Bronchial smooth muscle cell (primary cell): ENCODE results near the gene PCDHB9. TPM values are rescaled to one million over a fixed set of nuclear protein-coding genes. Genes with fewer than 3 reads are reported as not detected.

Experiments used
- total RNA-seq: library from RNA; depleted of rRNA; stranded (reverse); fragments of >200 nt; gene quantifications from 2 replicates; pipeline ENCODE4 v1.2.1, GENCODE V29; 2014

PCDHB9 gene
- 0.16 and 0.69 TPM in 2 replicates for total RNA-seq

GRCh38 chr5:141186897-141187512 lies at the start of gene PCDHB9:
PCDHB9 (plus strand) TSS chr5:141187161; CDS start chr5:141187319, 158 bp downstream.

GRCh38 chr5:141149812-141150211 lies 37.1 kb upstream of the PCDHB9 start, which contains the start of gene PCDHB6:
PCDHB6 (plus strand) TSS chr5:141150057; CDS start chr5:141150258, 201 bp downstream.

GRCh38 chr5:141172381-141173204 lies 14.4 kb upstream of the PCDHB9 start, which contains the start of gene PCDHB7:
PCDHB7 (plus strand) TSS chr5:141172644; CDS start chr5:141172836, 192 bp downstream.

GRCh38 chr5:141177577-141178191 lies 9.3 kb upstream of the PCDHB9 start, which contains the start of gene PCDHB8:
PCDHB8 (plus strand) TSS chr5:141177790; CDS start chr5:141178035, 245 bp downstream.

GRCh38 chr5:141182248-141182647 lies 4.7 kb upstream of the PCDHB9 start, which contains the start of gene PCDHB16:
PCDHB16 (plus strand) TSS chr5:141182387; CDS start chr5:141182560, 173 bp downstream.

DNA sequence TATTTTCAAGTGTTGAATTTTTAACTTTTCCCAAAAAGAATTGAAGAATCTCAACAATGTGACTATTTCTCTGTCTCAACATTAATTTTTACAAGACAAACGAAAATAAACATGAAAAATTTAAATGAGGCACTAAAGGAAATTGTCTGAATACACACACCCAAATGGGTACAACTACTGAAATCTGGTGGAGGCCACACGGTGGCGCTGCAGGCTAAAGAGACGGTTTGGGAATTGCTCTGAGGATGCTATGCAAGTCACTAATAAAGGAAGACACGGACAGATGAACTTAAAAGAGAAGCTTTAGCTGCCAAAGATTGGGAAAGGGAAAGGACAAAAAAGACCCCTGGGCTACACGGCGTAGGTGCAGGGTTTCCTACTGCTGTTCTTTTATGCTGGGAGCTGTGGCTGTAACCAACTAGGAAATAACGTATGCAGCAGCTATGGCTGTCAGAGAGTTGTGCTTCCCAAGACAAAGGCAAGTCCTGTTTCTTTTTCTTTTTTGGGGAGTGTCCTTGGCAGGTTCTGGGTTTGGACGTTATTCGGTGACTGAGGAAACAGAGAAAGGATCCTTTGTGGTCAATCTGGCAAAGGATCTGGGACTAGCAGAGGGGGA lies 5.3 kb downstream of the PCDHB9 start, which contains the start of gene PCDHB10:
PCDHB10 (plus strand) TSS at position 244 of the 616 bp plus-strand sequence; CDS start at position 444, 200 bp downstream.

GRCh38 chr5:141199359-141200235 lies 12.6 kb downstream of the PCDHB9 start, which contains the start of gene PCDHB11:
PCDHB11 (plus strand) TSS chr5:141199627; CDS start chr5:141199775, 148 bp downstream.

DNA sequence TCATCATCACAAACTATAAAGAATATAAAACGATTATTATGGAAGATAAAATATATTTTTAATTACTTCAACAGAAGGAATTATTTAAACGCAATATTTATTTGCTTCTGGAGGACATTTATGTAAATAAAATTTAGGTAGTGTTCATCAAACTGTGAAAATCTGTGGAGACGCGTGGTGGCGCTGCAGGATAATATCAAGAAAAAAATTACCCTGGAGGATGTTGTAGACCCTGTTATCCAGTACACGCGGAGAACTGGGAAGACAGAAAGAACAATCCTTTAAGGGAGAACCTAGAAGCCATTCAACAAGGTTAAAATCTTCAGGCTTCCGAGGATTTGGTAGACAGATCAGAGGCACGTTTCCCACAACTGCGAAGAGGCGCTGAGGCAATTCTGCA lies 21.5 kb downstream of the PCDHB9 start, which contains the start of gene PCDHB12:
PCDHB12 (plus strand) TSS at position 242 of the 400 bp plus-strand sequence. CDS start 189 bp downstream, outside the sequence.

DNA sequence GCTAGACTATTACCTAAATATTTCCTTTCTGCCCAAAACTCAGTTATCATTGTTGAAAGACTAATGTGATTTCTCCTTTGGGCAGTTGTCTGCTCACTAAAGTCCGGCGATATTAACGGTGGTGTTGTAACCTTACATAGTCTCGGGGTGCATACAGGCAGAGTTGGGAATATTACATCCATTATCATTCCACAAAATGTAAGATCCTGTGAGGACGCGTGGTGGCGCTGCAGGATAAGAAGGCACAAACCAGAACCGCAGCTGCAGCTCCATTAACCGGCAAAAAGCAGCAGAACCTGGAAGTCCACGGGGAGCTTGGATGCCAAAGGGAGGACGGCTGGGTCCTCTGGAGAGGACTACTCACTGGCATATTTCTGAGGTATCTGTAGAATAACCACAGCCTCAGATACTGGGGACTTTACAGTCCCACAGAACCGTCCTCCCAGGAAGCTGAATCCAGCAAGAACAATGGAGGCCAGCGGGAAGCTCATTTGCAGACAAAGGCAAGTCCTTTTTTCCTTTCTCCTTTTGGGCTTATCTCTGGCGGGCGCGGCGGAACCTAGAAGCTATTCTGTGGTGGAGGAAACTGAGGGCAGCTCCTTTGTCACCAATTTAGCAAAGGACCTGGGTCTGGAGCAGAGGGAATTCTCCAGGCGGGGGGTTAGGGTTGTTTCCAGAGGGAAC lies 26.8 kb downstream of the PCDHB9 start, which contains the start of gene PCDHB13:
PCDHB13 (plus strand) TSS at position 264 of the 684 bp plus-strand sequence; CDS start at position 469, 205 bp downstream.

DNA sequence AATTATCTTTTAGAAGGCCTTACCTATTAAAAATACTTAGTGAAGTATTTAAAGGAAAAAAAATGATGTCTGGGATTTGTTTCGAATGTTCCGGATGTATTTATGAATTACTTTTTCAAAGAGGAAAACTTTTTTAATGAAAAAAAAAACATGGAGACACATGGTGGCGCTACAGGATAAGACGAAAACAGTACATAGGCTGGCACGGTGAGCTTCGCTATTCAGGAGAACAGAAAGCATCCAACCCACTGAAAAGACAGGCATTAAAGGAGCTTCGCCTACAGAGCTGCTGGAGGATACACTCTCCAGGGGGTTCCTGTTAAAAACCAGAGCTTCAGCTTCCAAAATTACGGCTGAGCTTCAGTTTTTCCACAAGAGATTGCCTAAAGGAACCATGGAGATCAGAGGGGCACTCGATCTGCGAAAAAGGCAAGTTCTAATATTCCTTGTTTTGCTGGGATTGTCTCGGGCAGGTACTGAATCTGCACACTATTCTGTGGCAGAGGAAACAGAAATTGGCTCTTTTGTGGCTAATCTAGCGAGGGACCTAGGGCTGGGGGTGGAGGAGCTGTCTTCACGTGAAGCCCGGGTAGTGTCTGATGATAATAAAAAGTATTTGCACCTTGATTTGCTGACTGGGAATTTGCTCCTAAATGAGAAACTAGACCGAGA lies 36.3 kb downstream of the PCDHB9 start, which contains the start of gene PCDHB14:
PCDHB14 (plus strand) TSS at position 232 of the 672 bp plus-strand sequence; CDS start at position 395, 163 bp downstream.

Other genes starting within 250 kb of the PCDHB9 start
- gene PCDHAC2, start 220.7 kb upstream of the PCDHB9 start, total RNA-seq: under 0.01 and 0.09 TPM in 2 replicates
- not detected in 2 replicates for gene PCDHB1, start 135.8 kb upstream of the PCDHB9 start, total RNA-seq
- 1.3 and 8.4 TPM in 2 replicates for gene PCDHB2, start 92.5 kb upstream of the PCDHB9 start, total RNA-seq
- 0.16 and 0.52 TPM in 2 replicates for gene PCDHB3, start 86.7 kb upstream of the PCDHB9 start, total RNA-seq
- 0.94 TPM in 1 of 2 replicates, not detected in the other for gene PCDHB4, start 65.3 kb upstream of the PCDHB9 start, total RNA-seq
- gene PCDHB5, start 52.0 kb upstream of the PCDHB9 start, total RNA-seq: 0.32 and 3.3 TPM in 2 replicates
- gene PCDHB6, start 37.1 kb upstream of the PCDHB9 start, total RNA-seq: 0.16 and 0.17 TPM in 2 replicates
- 0.32 and 0.60 TPM in 2 replicates for gene PCDHB7, start 14.5 kb upstream of the PCDHB9 start, total RNA-seq
- gene PCDHB8, start 9.4 kb upstream of the PCDHB9 start, total RNA-seq: 0.32 and 0.69 TPM in 2 replicates
- gene PCDHB16, start 4.8 kb upstream of the PCDHB9 start, total RNA-seq: 0.16 and 2.1 TPM in 2 replicates
- 0.47 and 1.4 TPM in 2 replicates for gene PCDHB10, start 5.2 kb downstream of the PCDHB9 start, total RNA-seq
- 0.16 and 0.69 TPM in 2 replicates for gene PCDHB11, start 12.5 kb downstream of the PCDHB9 start, total RNA-seq
- gene PCDHB12, start 21.6 kb downstream of the PCDHB9 start, total RNA-seq: 0.16 and 0.86 TPM in 2 replicates
- 0.32 and 0.94 TPM in 2 replicates for gene PCDHB13, start 26.8 kb downstream of the PCDHB9 start, total RNA-seq
- gene PCDHB14, start 36.2 kb downstream of the PCDHB9 start, total RNA-seq: 0.63 and 2.6 TPM in 2 replicates
- gene PCDHB15, start 58.2 kb downstream of the PCDHB9 start, total RNA-seq: 0.32 and 0.60 TPM in 2 replicates
- gene SLC25A2, start 116.9 kb downstream of the PCDHB9 start, total RNA-seq: 0.32 TPM in 1 of 2 replicates, not detected in the other
- 67.1 and 89.5 TPM in 2 replicates for gene TAF7, start 133.6 kb downstream of the PCDHB9 start, total RNA-seq
- gene PCDHGA1, start 143.4 kb downstream of the PCDHB9 start, total RNA-seq: 1.3 and 1.9 TPM in 2 replicates
- 2.3 and 4.9 TPM in 2 replicates for gene PCDHGA2, start 151.6 kb downstream of the PCDHB9 start, total RNA-seq
- gene PCDHGA3, start 156.7 kb downstream of the PCDHB9 start, total RNA-seq: 1.0 and 1.9 TPM in 2 replicates
- 1.5 and 3.8 TPM in 2 replicates for gene PCDHGB1, start 162.9 kb downstream of the PCDHB9 start, total RNA-seq
- 1.1 and 4.7 TPM in 2 replicates for gene PCDHGA4, start 167.9 kb downstream of the PCDHB9 start, total RNA-seq
- 3.0 and 4.1 TPM in 2 replicates for gene PCDHGB2, start 172.8 kb downstream of the PCDHB9 start, total RNA-seq
- 1.6 and 2.0 TPM in 2 replicates for gene PCDHGA5, start 177.0 kb downstream of the PCDHB9 start, total RNA-seq
- 5.1 and 5.4 TPM in 2 replicates for gene PCDHGB3, start 183.1 kb downstream of the PCDHB9 start, total RNA-seq
- 2.4 and 3.9 TPM in 2 replicates for gene PCDHGA6, start 186.7 kb downstream of the PCDHB9 start, total RNA-seq
- 5.7 and 11.5 TPM in 2 replicates for gene PCDHGA7, start 195.6 kb downstream of the PCDHB9 start, total RNA-seq
- 26.7 and 34.0 TPM in 2 replicates for gene PCDHGB4, start 200.5 kb downstream of the PCDHB9 start, total RNA-seq
- 3.5 and 4.4 TPM in 2 replicates for gene PCDHGA8, start 205.5 kb downstream of the PCDHB9 start, total RNA-seq
- gene PCDHGB5, start 210.8 kb downstream of the PCDHB9 start, total RNA-seq: 33.0 and 33.1 TPM in 2 replicates
- gene PCDHGA9, start 215.6 kb downstream of the PCDHB9 start, total RNA-seq: 2.9 and 3.8 TPM in 2 replicates
- gene PCDHGB6, start 220.9 kb downstream of the PCDHB9 start, total RNA-seq: 3.0 and 3.7 TPM in 2 replicates
- gene PCDHGA10, start 225.8 kb downstream of the PCDHB9 start, total RNA-seq: 2.3 and 7.1 TPM in 2 replicates
- gene PCDHGB7, start 230.5 kb downstream of the PCDHB9 start, total RNA-seq: 5.2 and 9.9 TPM in 2 replicates
- 7.0 and 12.0 TPM in 2 replicates for gene PCDHGA11, start 233.9 kb downstream of the PCDHB9 start, total RNA-seq
- gene PCDHGA12, start 243.3 kb downstream of the PCDHB9 start, total RNA-seq: 7.4 and 15.8 TPM in 2 replicates